Prostate gland (tissue), 2 donors: ENCODE data around the gene AKR1D1. TPM values are rescaled to one million over a fixed set of nuclear protein-coding genes. Genes with fewer than 3 reads are reported as not detected.

ENCODE experiments used
- DNase-seq: peaks from one replicate; pipeline ENCODE4 v3.0.0-alpha.2; 2019; ENCODE audit warnings: low spot score
- H3K27ac ChIP-seq, 2 donors: fragments of 200-600 bp; sonication (generic); 2 replicates each; pipeline ENCODE4 v1.5.1; 2017 to 2019
- H3K27me3 ChIP-seq: fragments of 200-600 bp; sonication (generic); replicated peaks from 2 replicates; pipeline ENCODE4 v1.5.1; 2019; ENCODE audit not compliant: insufficient read depth
- H3K36me3 ChIP-seq, 2 donors: fragments of 200-600 bp; sonication (generic); 1 replicate in 1 of 2; 2 replicates in 1 of 2; pipeline versions ENCODE4 v1.5.1 to v1.8.1; 2017 to 2019
- H3K4me1 ChIP-seq: fragments of 200-600 bp; sonication (generic); replicated peaks from 2 replicates; pipeline ENCODE4 v1.5.1; 2019
- H3K4me3 ChIP-seq, 2 donors: fragments of 200-600 bp; sonication (generic); 2 replicates each; pipeline ENCODE4 v1.5.1; 2017 to 2019
- H3K9me3 ChIP-seq: fragments of 200-600 bp; sonication (generic); 2 replicates; pipeline ENCODE4 v1.5.1; 2017
- CTCF ChIP-seq, 4 experiments: fragments of 200-600 bp in 2 of 4; fragments of 450-650 bp in 2 of 4; sonication (generic) in 2 of 4; IDR thresholded peaks; 1 replicate in 3 of 4; 2 replicates in 1 of 4; pipeline ENCODE4 v1.5.1; 2016 to 2019; ENCODE audit warnings: antibody characterized with exemption in 4 of 4, mild to moderate bottlenecking in 2 of 4, moderate library complexity in 2 of 4
- POLR2A ChIP-seq: fragments of 450-650 bp; IDR thresholded peaks from one replicate; pipeline ENCODE4 v1.6.1; 2016; ENCODE audit warnings: antibody characterized with exemption, mild to moderate bottlenecking
- POLR2AphosphoS5 ChIP-seq: sonication (generic); formaldehyde crosslinking; IDR thresholded peaks from one replicate; pipeline ENCODE4 v1.6.1; 2017; ENCODE audit warnings: antibody characterized with exemption
- WGBS: methylation state at CpG from one replicate; pipeline ENCODE4 v1.1.5; 2018; 5-methylcytosine and 5-hydroxymethylcytosine counted together
- intact Hi-C: fragments of 100-400 bp; cut with DNase I; formaldehyde crosslinking; loops from one replicate; pipeline ENCODE4 v1.14.2; 2022
- total RNA-seq, 2 donors: library from RNA; depleted of rRNA; stranded (reverse); fragments of >200 nt; gene quantifications; one replicate each; pipeline ENCODE4 v1.1.0, GENCODE V29; 2016

AKR1D1 gene
- total RNA-seq: not detected

GRCh38 chr7:138076196-138076595, at the start of gene AKR1D1:
Gene AKR1D1 (plus strand): TSS chr7:138076459. CDS start chr7:138076519, 60 bp downstream.
- H3K36me3 ChIP-seq: no peaks in the 10 kb centered on the region
- H3K4me1 ChIP-seq: no peaks in the 10 kb centered on the region
- no peak within 1 kb of the TSS for H3K4me3 ChIP-seq
- no peaks in the 10 kb centered on the region for H3K9me3 ChIP-seq
- no peak within 1 kb of the TSS for H3K27ac ChIP-seq
- intact Hi-C loops: no loop called here
- TF ChIP-seq CTCF (IDR thresholded peaks at IDR 0.05) (no peak), POLR2AphosphoS5 (no peak), POLR2A (no peak)
- no peak for DNase-seq
- H3K27me3 ChIP-seq: no peaks in the 10 kb centered on the region
- WGBS: 92% methylated on average over 3 of the region's 3 CpGs

- no peaks in the 10 kb centered on the region for H3K4me1 ChIP-seq
- no peak overlapping the region for H3K27ac ChIP-seq
- no peaks in the 10 kb centered on the region for H3K27me3 ChIP-seq
- H3K36me3 ChIP-seq: no peaks in the 10 kb centered on the region
- intact Hi-C loops: no loop called here
- TF ChIP-seq CTCF (IDR thresholded peaks at IDR 0.05): no peak
- no peak for TF ChIP-seq POLR2AphosphoS5
- TF ChIP-seq POLR2A: no peak
- H3K9me3 ChIP-seq: no peaks in the 10 kb centered on the region
- H3K4me3 ChIP-seq: no peak overlapping the region
- no peak for DNase-seq
- 39% methylated on average over 2 of the region's 2 CpGs for WGBS
Measured at GRCh38 chr7:138027100-138027499, 49.2 kb upstream of the AKR1D1 start.

GRCh38 chr7:138029126-138029525, 47.1 kb upstream of the AKR1D1 start:
- Histone ChIP-seq H3K27me3 (no peaks in the 10 kb centered on the region), H3K36me3 (no peaks in the 10 kb centered on the region), H3K9me3 (no peaks in the 10 kb centered on the region), H3K27ac (no peak overlapping the region), H3K4me3 (no peak overlapping the region), H3K4me1 (no peaks in the 10 kb centered on the region)
- WGBS: 80% methylated on average over 4 of the region's 4 CpGs
- TF ChIP-seq POLR2AphosphoS5 (no peak), POLR2A (no peak), CTCF (IDR thresholded peaks at IDR 0.05) (no peak)
- intact Hi-C loops: no loop called here
- DNase-seq: no peak

- H3K9me3 ChIP-seq: no peaks in the 10 kb centered on the region
- 43% methylated on average over 2 of the region's 2 CpGs for WGBS
- no peak for DNase-seq
- TF ChIP-seq CTCF (IDR thresholded peaks at IDR 0.05) (no peak), POLR2A (no peak), POLR2AphosphoS5 (no peak)
- no peak overlapping the region for H3K27ac ChIP-seq
- H3K4me3 ChIP-seq: no peak overlapping the region
- intact Hi-C loops: no loop called here
- H3K4me1 ChIP-seq: no peaks in the 10 kb centered on the region
- no peaks in the 10 kb centered on the region for H3K36me3 ChIP-seq
- no peaks in the 10 kb centered on the region for H3K27me3 ChIP-seq
Measured at GRCh38 chr7:138029941-138030340, 46.3 kb upstream of the AKR1D1 start.

GRCh38 chr7:138030679-138031351, 45.4 kb upstream of the AKR1D1 start:
- intact Hi-C loops: no loop called here
- no peak for TF ChIP-seq POLR2AphosphoS5
- no peak for TF ChIP-seq CTCF (IDR thresholded peaks at IDR 0.05)
- TF ChIP-seq POLR2A: no peak
- H3K27ac ChIP-seq: no peak overlapping the region
- H3K4me1 ChIP-seq: no peaks in the 10 kb centered on the region
- DNase-seq: no peak
- no peaks in the 10 kb centered on the region for H3K27me3 ChIP-seq
- no peaks in the 10 kb centered on the region for H3K36me3 ChIP-seq
- H3K9me3 ChIP-seq: no peaks in the 10 kb centered on the region
- no peak overlapping the region for H3K4me3 ChIP-seq
- WGBS: 79% methylated on average over 7 of the region's 7 CpGs
